ENCODE measurements around the gene TPSAB1.

DNA sequence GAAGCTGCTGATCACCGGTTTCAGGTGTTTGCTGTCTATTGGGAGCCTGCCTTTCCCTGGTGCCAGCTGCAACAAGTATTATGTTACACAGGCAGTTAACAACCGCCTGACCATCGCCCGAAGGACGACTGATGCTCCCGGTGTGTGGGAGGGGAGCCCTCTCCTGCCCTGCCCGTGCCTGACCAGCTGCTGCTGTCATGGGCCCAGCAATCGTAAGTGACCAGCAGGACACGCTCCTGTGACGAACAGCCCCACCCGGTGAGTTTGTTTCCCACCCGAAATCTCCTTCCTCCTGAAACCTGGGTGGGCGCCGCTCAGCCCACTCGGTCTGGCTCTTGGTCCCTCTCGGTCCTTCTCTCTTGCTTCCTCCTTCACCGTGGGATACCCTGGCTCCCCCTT lies 51.1 kb downstream of the TPSAB1 start:
- TF ChIP-seq, protein P1, sequence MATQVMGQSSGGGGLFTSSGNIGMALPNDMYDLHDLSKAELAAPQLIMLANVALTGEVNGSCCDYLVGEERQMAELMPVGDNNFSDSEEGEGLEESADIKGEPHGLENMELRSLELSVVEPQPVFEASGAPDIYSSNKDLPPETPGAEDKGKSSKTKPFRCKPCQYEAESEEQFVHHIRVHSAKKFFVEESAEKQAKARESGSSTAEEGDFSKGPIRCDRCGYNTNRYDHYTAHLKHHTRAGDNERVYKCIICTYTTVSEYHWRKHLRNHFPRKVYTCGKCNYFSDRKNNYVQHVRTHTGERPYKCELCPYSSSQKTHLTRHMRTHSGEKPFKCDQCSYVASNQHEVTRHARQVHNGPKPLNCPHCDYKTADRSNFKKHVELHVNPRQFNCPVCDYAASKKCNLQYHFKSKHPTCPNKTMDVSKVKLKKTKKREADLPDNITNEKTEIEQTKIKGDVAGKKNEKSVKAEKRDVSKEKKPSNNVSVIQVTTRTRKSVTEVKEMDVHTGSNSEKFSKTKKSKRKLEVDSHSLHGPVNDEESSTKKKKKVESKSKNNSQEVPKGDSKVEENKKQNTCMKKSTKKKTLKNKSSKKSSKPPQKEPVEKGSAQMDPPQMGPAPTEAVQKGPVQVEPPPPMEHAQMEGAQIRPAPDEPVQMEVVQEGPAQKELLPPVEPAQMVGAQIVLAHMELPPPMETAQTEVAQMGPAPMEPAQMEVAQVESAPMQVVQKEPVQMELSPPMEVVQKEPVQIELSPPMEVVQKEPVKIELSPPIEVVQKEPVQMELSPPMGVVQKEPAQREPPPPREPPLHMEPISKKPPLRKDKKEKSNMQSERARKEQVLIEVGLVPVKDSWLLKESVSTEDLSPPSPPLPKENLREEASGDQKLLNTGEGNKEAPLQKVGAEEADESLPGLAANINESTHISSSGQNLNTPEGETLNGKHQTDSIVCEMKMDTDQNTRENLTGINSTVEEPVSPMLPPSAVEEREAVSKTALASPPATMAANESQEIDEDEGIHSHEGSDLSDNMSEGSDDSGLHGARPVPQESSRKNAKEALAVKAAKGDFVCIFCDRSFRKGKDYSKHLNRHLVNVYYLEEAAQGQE (IDR thresholded peaks at IDR 0.05; ENCODE audit: insufficient read depth in 1 of 2, low read depth in 2 of 2, low read length in 2 of 2): no peak
- TF ChIP-seq FOXP2 (optimal IDR thresholded peaks at IDR 0.05; ENCODE audit: borderline replicate concordance, extremely low read depth, extremely low read length, insufficient read depth) (no peak), POLR2AphosphoS5 (IDR thresholded peaks at IDR 0.05; ENCODE audit: low read depth, low read length) (no peak), SIN3A (IDR thresholded peaks at IDR 0.05; ENCODE audit: borderline replicate concordance, insufficient read depth, low read length) (no peak), TAF1 (IDR thresholded peaks at IDR 0.05; ENCODE audit: borderline replicate concordance, insufficient read depth, low read length) (no peak)

Measured in PFSK-1 (cell line).